Astrocyte (in vitro differentiated cells and primary cell): ENCODE measurements around the gene LMBRD1.

Source experiments
- CTCF ChIP-seq: IDR thresholded peaks from 2 replicates; pipeline ENCODE4 v1.5.1; 2011; ENCODE audit warnings: low read depth, mild to moderate bottlenecking, inconsistent platforms, low read length, moderate library complexity; ENCODE audit not compliant: insufficient read depth
- EZH2 ChIP-seq: IDR thresholded peaks from 2 replicates; pipeline ENCODE4 v1.6.1; 2012; ENCODE audit warnings: mild to moderate bottlenecking, low read length, inconsistent platforms; ENCODE audit not compliant: insufficient read depth

- TF ChIP-seq CTCF (no peak), EZH2 (no peak)
Measured at GRCh38 chr6:69791065-69791471, 5.7 kb downstream of the LMBRD1 start.
